Right cardiac atrium (tissue), 5 donors: ENCODE results near the gene KCNQ1. TPM values are rescaled to one million over a fixed set of nuclear protein-coding genes. Genes with fewer than 3 reads are reported as not detected.

Source experiments
- ATAC-seq, 2 donors: fragments of 200-7000 bp; cut with Tn5 transposase; one replicate each; pipeline versions ENCODE4 v1.8.0 to v1.9.1; 2020; ENCODE audit warnings: moderate library complexity in 2 of 2, mild to moderate bottlenecking in 1 of 2
- DNase-seq, 3 donors: peaks; one replicate each; pipeline ENCODE4 v3.0.0-alpha.2; 2020
- H3K27ac ChIP-seq: one replicate; pipeline ENCODE4 v1.5.1; 2013; ENCODE audit warnings: mild to moderate bottlenecking, low read length, control low read depth, moderate library complexity
- H3K27me3 ChIP-seq: one replicate; pipeline ENCODE4 v1.6.1; 2013; ENCODE audit not compliant: control insufficient read depth, insufficient read depth
- H3K4me1 ChIP-seq: one replicate; pipeline ENCODE4 v1.6.1; 2013; ENCODE audit warnings: low read length; ENCODE audit not compliant: control insufficient read depth, insufficient read depth
- H3K4me3 ChIP-seq: one replicate; pipeline ENCODE4 v1.5.1; 2013; ENCODE audit warnings: low read length, control low read depth
- H3K9me3 ChIP-seq: one replicate; pipeline ENCODE4 v1.6.1; 2013; ENCODE audit warnings: low read length; ENCODE audit not compliant: control insufficient read depth
- WGBS: extraction: QIAGEN DNeasy Blood & Tissue Kit; methylation state at CpG from one replicate; pipeline ENCODE4 v1.1.7; 2013; 5-methylcytosine and 5-hydroxymethylcytosine counted together
- intact Hi-C, 4 donors: fragments of 100-400 bp; cut with DNase I; formaldehyde crosslinking; loops; one replicate each; pipeline versions ENCODE4 v1.11.0 to v1.14.0; 2022 to 2023
- polyA plus RNA-seq: library from polyadenylated mRNA; stranded (reverse); fragments of 200-250 nt; gene quantifications from one replicate; pipeline ENCODE4 v1.2.3, GENCODE V29; 2013
- total RNA-seq, 4 donors: library from RNA; stranded (reverse); fragmentation: NEBNext Ultra II Directional; extraction: Animal tissue kit (Norgen Biotek cat#: 25700); gene quantifications; one replicate each; pipeline ENCODE4 v1.2.1, GENCODE V29; 2021
- donor health status: healthy with polysubstance abuse.
- donor health status: DM: no; HTN: yes; CAD: no.
- donor health status: DM: no; HTN: no; CAD: no.
- donor health status: DM: no; HTN: yes; CAD: no; lungs with severe emphysema.
- donor health status: DM: yes; HTN: yes; CAD: no.

KCNQ1 gene
- total and polyA plus RNA-seq, 5 donors = 36.4 to 46.8 (median 37.7) TPM

DNA sequence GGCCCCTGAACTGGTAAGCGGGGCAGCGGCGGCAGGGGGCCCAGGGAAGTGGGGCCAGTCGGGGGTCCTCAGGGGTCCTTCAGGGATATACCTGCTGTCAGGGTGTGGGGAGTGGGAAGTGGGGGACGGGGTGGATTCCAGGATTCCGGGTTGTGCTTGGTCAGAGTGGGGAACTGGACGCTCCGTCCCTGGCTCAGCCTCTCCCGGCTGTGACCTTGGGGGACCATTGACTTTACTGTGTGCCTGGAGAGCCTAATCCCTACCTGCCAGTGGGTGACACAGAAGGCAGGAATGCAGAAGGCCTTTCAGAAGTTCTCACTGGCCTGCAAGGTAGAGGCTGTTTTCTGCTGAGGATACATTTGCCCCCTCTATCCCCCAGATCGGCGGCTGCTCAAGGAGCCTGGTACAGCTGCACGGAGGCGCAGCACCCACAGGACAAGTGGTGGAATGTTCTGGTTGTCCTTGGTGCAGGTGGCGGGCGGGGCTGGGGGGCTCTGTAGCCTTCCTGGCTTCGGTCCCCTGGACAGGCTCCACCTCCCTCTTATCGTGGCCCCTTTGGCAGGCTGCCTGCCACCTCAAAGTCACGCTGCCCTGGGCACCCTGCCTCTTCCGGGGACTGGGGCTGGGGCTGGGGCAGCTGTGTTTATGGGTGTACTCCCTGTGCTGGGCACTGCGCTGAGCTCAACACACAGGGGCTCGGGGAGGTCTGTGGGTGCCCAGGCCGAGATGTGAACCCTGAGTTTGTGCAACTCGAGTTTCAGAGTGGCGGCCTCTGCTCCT lies 18.4 kb downstream of the KCNQ1 start:
- Histone ChIP-seq H3K4me3 (no peak overlapping the region), H3K27me3 (no peaks in the 10 kb centered on the region), H3K9me3 (no peaks in the 10 kb centered on the region), H3K27ac (peak overlapping the region; percentile 72), H3K4me1 (peaks cover 5% of the 10 kb centered on the region)
- 62% methylated on average over 24 of the region's 24 CpGs for WGBS
- DNase-seq (peak; percentile 67 to 90 (median 86)), ATAC-seq (peak; percentile 76)
- intact Hi-C loops = loop anchor here in 2 of 4 donors (5.0 kb wide), 1 partner anchor 44 kb away; no protein-coding TSS in a partner anchor

DNA sequence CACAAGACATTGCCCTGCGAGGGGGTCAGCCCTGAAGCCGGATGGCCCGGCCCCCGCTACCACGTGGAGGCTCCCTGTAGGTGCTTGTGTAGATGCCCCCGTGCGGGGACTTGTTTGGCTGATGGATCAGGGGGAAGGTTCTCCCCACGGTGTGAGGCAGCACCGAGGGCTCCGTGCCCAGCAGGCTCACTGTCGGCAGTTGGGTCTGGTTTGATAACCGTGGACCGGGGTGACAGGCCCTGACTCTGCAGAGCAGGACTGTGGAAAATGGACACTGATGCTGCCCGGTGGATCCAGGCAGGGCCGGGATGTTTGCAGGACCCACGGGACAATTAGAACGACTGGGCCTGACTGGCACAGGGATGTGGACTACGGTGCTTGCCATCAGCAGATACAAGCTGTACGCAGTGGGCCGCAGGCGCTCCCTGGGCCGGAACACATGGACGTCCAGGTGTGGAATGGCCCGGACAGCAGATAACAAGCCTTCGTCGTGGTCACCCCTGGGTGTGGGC lies 19.0 kb downstream of the KCNQ1 start:
- 67% methylated on average over 26 of the region's 26 CpGs for WGBS
- ATAC-seq (peak; percentile 7 to 10), DNase-seq (no peak)
- H3K4me3 ChIP-seq = no peak overlapping the region
- H3K4me1 ChIP-seq = peaks cover 5% of the 10 kb centered on the region
- H3K27ac ChIP-seq = peak overlapping the region; percentile 34
- no peaks in the 10 kb centered on the region for H3K27me3 ChIP-seq
- H3K9me3 ChIP-seq = no peaks in the 10 kb centered on the region
- intact Hi-C loops = loop anchor here in 2 of 4 donors (5.0 kb wide), 1 partner anchor 43 kb away; no protein-coding TSS in a partner anchor

DNA sequence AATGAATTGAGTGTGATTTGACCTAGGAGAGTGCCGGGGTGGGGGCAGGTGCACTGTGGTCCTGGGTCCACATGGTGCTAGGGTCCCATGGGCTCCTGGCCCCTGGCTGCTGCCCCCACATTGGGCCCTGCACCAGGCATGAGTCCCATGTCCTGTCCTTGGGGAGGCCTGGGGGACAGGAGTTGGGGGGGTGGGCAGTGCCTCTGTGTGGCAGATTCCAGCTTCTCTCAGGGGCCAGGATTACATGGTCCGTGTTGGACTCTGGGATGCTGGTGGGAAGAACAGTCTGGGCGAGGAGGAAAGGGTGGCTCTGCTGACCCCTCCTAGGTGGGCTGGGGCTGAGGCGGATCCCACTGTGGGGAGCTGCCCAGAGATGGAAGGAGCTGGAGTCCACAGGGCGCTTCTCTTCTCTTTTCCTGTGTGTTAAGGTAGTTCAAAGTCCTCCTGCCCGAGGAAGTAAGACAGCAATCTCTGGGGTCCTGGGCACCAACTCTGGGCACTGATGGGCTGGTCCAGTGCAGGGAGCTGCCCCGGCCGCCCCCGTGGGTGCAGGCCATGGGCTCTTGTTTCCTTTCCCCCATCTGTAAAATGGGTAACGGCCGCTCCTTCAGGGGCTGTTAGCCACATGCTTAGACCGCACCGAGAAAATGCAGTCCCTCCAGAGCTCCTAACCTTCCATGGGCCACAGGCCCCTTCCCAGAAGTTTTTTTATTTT lies 19.8 kb downstream of the KCNQ1 start:
- no peak for ATAC-seq
- Histone ChIP-seq H3K9me3 (no peaks in the 10 kb centered on the region), H3K4me3 (no peak overlapping the region), H3K27me3 (no peaks in the 10 kb centered on the region), H3K4me1 (peaks cover 5% of the 10 kb centered on the region), H3K27ac (peak overlapping the region; percentile 14)
- DNase-seq = no peak
- intact Hi-C loops = loop anchor here in 2 of 4 donors (5.0 kb wide), 1 partner anchor 43 kb away; no protein-coding TSS in a partner anchor
- 87% methylated on average over 13 of the region's 13 CpGs for WGBS

DNA sequence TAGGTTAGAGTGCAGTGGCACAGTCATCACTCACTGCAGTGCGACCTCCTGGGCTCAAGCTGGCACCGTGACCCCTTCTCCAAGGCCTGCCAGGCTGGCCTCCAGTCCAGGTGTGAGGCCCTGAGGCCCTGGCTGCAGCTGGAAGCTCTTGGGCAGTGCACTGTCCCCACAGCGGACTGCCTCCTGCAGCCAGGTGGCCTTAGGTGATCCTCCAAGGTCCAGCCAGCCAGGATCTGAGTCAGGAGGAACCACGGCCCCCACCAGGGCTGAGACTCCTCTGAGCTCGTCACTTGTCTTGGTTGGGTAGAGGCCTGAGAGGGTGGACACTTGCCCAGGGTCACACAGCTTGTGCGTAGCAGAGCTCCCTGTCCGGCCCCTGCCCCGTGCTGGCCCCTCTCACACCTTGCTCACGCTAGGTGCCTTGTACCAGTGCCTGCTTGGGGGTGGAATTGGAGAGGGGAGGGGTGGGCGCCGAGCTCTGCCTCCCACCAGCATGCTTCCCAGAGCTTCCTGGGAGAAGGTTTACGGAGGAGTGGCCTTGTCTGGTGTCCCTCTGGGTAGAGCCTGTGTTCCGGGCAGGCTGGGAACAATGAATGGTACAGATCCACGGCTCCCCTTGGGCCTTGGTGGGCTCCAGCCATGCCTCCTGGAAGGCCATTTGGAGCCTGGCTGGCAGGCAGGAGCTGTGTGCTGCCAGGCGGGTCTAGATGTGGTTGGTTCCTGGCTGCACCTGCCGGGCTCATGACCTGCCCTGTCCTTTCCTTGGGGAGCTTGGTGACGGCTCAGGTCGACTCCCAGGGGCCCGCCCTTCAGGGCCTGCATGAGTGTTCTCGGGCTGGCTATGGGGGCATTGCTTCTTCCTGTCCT lies 20.6 kb downstream of the KCNQ1 start:
- intact Hi-C loops = no loop called here
- peak overlapping the region; percentile 3 for H3K27ac ChIP-seq
- peaks cover 3% of the 10 kb centered on the region for H3K4me1 ChIP-seq

DNA sequence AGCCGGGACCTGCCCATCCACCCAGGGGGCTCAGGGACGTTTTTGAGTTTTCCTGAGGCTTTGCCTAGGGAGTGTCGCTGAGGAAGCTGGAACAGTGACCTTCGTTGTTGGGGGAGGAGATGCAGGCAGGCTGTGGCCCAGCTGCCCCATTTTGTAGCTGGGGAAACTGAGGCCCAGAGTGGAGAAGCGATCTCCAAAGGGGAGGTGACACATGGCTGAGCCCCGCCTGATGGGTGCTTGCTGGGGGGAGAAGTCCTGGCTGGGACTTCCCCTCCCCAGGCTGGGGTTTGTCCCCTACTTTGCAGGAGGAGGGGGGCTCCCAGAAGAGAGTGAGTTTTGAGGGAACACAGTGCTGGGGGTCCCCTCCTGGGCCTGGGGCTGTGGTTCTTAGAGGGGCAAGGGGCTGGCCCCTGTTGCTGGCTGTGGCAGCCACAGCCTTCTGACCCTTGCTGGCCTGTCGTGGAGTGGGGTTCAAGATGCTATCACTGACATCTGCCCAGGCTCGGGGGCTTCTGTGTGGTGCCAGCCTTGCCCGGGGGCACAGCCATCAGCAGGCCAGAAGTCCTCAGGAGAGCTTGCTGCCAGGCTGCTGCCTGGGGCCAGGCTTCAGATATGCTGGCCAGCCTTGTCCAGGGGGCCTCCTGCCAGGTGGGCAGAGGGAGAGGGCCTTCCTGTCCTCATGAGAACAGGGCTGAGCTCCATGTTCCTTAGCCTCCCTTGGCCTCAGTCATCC lies 21.4 kb downstream of the KCNQ1 start:
- Histone ChIP-seq H3K27ac (no peak overlapping the region), H3K4me1 (no peaks in the 10 kb centered on the region), H3K27me3 (no peaks in the 10 kb centered on the region), H3K4me3 (no peak overlapping the region), H3K9me3 (no peaks in the 10 kb centered on the region)
- 77% methylated on average over 9 of the region's 9 CpGs for WGBS
- ATAC-seq (no peak), DNase-seq (no peak)
- intact Hi-C loops = no loop called here

More for the DNA sequence above, 20.6 kb downstream of the KCNQ1 start:
- WGBS = 83% methylated on average over 20 of the region's 20 CpGs
- H3K4me3 ChIP-seq = no peak overlapping the region
- no peaks in the 10 kb centered on the region for H3K9me3 ChIP-seq
- H3K27me3 ChIP-seq = no peaks in the 10 kb centered on the region
- DNase-seq = no peak
- no peak for ATAC-seq

DNA sequence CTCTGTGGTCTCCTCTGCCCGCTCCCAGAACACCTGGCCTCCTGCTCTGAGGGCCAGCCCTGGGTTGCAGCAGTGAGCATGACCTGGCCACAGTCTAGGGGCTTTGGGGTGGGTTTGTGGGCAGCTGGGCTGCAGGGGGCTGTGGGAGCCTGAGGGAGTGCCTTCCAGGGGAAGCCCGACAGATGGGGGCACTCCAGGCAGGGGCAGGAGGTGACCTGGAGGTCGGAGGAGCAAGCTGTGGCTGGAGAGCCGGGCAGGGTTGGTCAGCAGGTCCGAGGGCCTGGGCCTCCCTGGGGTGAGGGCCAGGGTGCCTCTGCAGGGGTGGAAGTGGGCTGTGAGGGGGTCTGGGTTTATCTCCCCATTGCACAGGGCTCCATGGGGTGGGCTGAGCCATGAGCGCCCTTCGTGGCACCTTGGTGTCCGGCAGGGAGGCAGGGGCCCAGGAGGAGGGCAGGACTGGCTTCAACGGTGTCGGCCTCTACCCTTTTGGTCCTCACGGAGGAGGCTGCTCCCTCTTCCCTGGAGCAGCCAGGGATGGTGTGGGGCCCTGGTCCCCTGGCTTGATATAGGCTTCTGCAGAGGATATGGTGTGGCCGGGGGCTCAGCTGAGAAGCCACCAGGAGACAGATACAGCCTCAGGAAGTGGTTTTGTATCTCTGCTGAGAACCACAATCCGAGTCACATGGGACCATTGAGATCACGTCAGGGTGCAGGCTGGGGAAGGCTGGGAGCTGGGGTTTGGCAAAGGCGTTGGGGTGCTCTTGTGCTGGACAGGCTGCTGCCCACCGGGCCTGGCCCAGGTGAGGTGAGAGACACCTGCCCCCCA lies 22.3 kb downstream of the KCNQ1 start:
- no peaks in the 10 kb centered on the region for H3K9me3 ChIP-seq
- no peak overlapping the region for H3K27ac ChIP-seq
- no peaks in the 10 kb centered on the region for H3K27me3 ChIP-seq
- no peaks in the 10 kb centered on the region for H3K4me1 ChIP-seq
- no peak overlapping the region for H3K4me3 ChIP-seq
- DNase-seq (no peak), ATAC-seq (no peak)
- WGBS = 80% methylated on average over 16 of the region's 16 CpGs
- intact Hi-C loops = no loop called here

DNA sequence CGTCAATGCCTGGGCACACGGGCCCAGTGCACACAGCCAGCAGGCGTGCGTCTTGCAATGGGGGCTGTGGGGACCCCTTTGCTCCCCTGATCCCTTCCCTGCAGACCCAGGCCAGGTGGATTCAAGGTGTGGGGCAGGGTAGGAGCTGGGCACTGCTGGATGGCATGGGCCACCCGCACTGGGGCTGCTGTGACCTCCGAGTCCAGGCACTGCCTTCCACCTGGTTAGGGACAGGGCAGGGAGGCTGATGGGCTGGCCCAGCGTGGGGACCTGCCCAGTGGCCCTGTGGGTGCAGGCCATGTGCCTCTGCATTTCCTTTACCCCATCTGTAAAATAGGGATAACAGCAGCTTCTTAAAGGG lies 22.9 kb downstream of the KCNQ1 start:
- Histone ChIP-seq H3K27ac (no peak overlapping the region), H3K4me1 (no peaks in the 10 kb centered on the region), H3K9me3 (no peaks in the 10 kb centered on the region), H3K27me3 (no peaks in the 10 kb centered on the region), H3K4me3 (no peak overlapping the region)
- ATAC-seq = no peak
- no peak for DNase-seq
- intact Hi-C loops = no loop called here
- WGBS = 89% methylated on average over 7 of the region's 7 CpGs

DNA sequence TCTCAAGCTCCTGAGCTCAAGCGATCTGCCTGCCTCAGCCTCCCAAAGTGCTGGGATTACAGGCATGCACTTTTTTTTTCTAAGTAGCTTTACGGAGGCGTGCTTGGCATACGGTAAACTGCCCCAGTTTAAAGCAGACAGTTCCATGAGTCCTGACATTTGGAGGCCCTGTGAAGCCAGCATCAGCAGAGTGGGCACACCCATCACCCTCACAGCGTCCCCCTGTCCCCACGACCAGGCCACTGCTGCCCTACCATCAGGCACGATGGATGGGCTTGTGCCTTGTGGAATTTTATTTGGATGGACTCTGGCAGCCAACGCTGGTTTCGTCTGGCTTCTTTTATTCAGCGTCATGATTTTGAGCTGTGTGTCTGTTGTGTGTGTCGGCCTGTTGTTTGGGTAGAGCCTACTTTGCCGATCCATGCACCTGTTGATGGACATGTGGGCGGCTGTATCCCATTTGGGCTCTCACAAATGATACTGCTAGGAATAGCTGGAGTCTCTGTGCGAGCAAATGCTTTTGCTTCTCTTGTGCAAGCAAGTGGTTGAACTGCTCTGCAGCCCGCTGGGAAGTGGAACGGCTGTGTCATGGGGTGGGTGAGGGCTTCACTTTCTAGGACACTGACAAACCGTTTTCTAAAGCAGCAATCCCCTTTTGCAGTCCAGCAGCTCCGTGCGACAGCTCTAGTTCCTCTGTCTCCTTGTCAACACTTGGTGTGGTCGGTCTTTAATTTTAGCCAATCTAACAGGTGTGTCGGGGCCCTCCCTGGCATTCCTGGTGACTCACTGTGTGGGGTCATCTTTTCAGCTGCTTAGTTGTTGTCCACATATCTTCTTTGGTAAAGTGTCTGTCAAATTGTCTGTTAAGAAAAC lies 23.8 kb downstream of the KCNQ1 start:
- 74% methylated on average over 21 of the region's 21 CpGs for WGBS
- intact Hi-C loops = no loop called here
- no peak overlapping the region for H3K27ac ChIP-seq
- H3K4me3 ChIP-seq = no peak overlapping the region
- H3K9me3 ChIP-seq = no peaks in the 10 kb centered on the region
- ATAC-seq (no peak), DNase-seq (no peak)
- no peaks in the 10 kb centered on the region for H3K4me1 ChIP-seq
- H3K27me3 ChIP-seq = no peaks in the 10 kb centered on the region

DNA sequence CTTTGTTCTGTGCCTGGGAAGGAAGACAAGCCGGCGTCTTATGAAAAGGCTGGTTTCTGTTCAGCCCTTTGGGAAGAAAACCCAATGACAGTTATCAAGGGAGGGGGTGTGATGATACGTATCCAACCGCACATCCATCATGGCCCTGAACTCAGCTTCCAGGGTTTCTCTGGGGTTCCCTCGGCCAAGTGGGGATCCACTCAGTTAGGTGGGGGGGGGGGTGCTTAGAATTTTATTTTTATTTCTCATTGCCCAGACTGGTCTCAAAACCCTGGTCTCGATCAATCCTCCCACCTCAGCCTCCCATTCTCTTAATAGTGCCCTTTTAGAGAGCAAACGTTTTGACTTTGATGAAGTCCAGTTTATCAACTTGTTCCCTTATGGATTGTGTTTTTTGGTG lies 25.7 kb downstream of the KCNQ1 start:
- H3K4me1 ChIP-seq = no peaks in the 10 kb centered on the region
- no peaks in the 10 kb centered on the region for H3K9me3 ChIP-seq
- H3K27me3 ChIP-seq = no peaks in the 10 kb centered on the region
- DNase-seq = no peak
- intact Hi-C loops = no loop called here
- 66% methylated on average over 7 of the region's 7 CpGs for WGBS
- no peak for ATAC-seq
- H3K27ac ChIP-seq = no peak overlapping the region
- H3K4me3 ChIP-seq = no peak overlapping the region
